Activated CD4-positive, alpha-beta T cell treated with anti-CD3 and anti-CD28 coated beads, Interleukin-10, Interleukin-2, amounts not matched to agents 100 ng/mL and 50 ng/mL, durations not matched to agents 16 hours and 8 hours (primary cell): ENCODE data around the gene MAP2K2.

Experiments
- DNase-seq: peaks from one replicate; pipeline ENCODE4 v3.0.0-alpha.2; 2020

MAP2K2 gene

GRCh38 chr19:4075373-4075772, 48.5 kb downstream of the MAP2K2 start:
- peak; percentile 45 for DNase-seq

GRCh38 chr19:4071610-4072009, 52.3 kb downstream of the MAP2K2 start:
- no peak for DNase-seq

GRCh38 chr19:4069331-4069959, 54.5 kb downstream of the MAP2K2 start:
- DNase-seq: peak; percentile 70

GRCh38 chr19:4068047-4068966, 55.6 kb downstream of the MAP2K2 start:
- no peak for DNase-seq

- no peak for DNase-seq
Observed at GRCh38 chr19:4067396-4068046, 56.4 kb downstream of the MAP2K2 start.

- DNase-seq: peak; percentile 72
Observed at GRCh38 chr19:4066682-4067395, 57.1 kb downstream of the MAP2K2 start, which contains the start of gene ZBTB7A. ZBTB7A (minus strand) TSS chr19:4066899; CDS start chr19:4055232, 11,667 bp downstream.

- no peak for DNase-seq
Observed at GRCh38 chr19:4066176-4066606, 57.7 kb downstream of the MAP2K2 start.

- peak; percentile 99 for DNase-seq
Observed at GRCh38 chr19:4065430-4066175, 58.3 kb downstream of the MAP2K2 start.

GRCh38 chr19:4064496-4065260, 59.2 kb downstream of the MAP2K2 start:
- DNase-seq: peak; percentile 44

GRCh38 chr19:4064149-4064495, 59.8 kb downstream of the MAP2K2 start:
- DNase-seq: no peak

GRCh38 chr19:4063369-4064148, 60.4 kb downstream of the MAP2K2 start:
- no peak for DNase-seq

GRCh38 chr19:4062419-4063368, 61.2 kb downstream of the MAP2K2 start:
- no peak for DNase-seq

- no peak for DNase-seq
Observed at GRCh38 chr19:4061683-4062418, 62.1 kb downstream of the MAP2K2 start.

- DNase-seq: no peak
Observed at GRCh38 chr19:4061178-4061682, 62.7 kb downstream of the MAP2K2 start.

- no peak for DNase-seq
Observed at GRCh38 chr19:4060621-4061177, 63.2 kb downstream of the MAP2K2 start.

- DNase-seq: peak; percentile 55
Observed at GRCh38 chr19:4059891-4060620, 63.9 kb downstream of the MAP2K2 start.

GRCh38 chr19:4059453-4059871, 64.5 kb downstream of the MAP2K2 start:
- no peak for DNase-seq
